Right forelimb (tissue), 1 donor: ENCODE results near the gene ZNF367.
A peak's percentile ranks its signal among the peaks of the same experiment; 100 is the strongest.
"Not testable (repeated sequence)": the region's sequence is repeated elsewhere in the genome, so short reads cannot be mapped to it uniquely, and the experiment has no call there.

Experiments
- DNase-seq: peaks from one replicate; pipeline ENCODE4 v3.0.0-alpha.2; 2018

Gene ZNF367

GRCh38 chr9:96360523-96360922 lies 57.6 kb downstream of the ZNF367 start:
- DNase-seq: not testable (repeated sequence)

GRCh38 chr9:96350866-96351265 lies 67.3 kb downstream of the ZNF367 start:
- no peak for DNase-seq

DNA sequence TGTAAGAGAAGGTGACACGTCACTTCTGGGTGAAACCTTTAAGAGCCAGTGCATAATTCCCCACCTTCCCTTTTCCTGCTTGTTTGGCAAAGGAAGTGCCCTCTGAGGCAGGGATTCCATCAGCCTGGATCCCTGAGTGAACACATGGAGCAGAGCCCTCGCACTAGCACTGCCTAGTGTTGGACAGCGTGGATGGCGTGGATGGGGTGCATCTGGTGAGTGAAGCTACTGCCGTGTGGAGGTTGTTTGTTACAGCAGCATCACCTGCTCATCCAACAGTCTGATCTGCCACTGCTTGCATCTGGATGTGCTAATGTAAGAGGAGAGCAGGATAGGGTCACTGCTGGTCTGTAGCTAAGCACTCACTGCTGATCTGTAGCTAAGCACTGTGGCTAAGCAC lies 69.9 kb downstream of the ZNF367 start:
- DNase-seq: no peak

DNA sequence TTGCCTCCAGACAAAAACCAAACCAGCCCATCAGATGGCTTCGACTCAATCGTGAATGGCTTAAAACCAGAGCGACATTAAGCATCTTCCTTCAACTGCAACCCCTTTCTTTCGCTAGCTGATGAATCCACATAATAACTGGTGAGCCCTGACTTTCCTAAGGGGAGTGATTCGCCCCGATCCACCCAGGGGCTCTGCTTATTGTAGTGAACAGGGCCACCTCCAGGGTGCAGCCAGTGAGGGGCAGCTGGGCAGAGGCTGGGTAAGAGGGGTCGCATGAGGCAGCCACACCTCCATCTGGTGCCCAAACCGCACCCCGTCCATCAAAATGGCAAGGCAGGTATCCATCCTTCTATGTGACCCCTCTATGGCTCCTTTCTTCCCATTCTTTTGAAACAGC lies 72.6 kb downstream of the ZNF367 start:
- no peak for DNase-seq

DNA sequence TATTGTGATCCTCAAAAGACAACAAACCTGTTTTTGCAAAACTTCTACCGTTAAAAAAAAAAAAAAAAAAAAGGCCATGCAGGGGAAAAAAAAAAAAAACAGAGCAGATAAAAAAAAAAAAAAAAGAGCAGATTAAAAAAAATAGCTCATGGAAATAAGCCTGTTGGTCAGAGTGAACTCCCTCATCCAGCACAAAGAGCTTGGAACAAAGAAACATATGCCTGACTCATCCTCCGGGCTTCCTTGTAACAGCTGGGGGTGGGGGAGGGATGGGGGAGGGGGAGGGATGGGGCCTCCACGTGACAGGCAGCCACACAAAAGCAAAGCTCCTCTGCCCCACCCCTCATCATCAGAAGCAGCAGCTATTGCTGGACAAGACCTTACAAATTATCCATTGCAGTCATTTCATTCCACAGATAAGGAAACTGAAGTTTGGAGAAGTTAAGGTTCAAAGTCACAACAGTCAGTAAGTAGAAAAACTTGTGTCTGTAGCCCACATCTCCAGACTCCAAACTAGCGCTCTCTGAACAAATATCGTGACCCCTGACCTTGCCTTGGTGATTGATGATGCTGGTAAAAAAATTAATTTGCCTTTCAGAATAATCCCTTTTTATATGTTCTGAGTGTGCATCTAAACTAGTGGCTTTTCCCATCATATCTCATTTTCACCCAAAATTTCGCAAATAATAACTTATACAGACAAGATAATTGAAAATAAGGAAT lies 73.6 kb downstream of the ZNF367 start:
- DNase-seq: peak; percentile 65

DNA sequence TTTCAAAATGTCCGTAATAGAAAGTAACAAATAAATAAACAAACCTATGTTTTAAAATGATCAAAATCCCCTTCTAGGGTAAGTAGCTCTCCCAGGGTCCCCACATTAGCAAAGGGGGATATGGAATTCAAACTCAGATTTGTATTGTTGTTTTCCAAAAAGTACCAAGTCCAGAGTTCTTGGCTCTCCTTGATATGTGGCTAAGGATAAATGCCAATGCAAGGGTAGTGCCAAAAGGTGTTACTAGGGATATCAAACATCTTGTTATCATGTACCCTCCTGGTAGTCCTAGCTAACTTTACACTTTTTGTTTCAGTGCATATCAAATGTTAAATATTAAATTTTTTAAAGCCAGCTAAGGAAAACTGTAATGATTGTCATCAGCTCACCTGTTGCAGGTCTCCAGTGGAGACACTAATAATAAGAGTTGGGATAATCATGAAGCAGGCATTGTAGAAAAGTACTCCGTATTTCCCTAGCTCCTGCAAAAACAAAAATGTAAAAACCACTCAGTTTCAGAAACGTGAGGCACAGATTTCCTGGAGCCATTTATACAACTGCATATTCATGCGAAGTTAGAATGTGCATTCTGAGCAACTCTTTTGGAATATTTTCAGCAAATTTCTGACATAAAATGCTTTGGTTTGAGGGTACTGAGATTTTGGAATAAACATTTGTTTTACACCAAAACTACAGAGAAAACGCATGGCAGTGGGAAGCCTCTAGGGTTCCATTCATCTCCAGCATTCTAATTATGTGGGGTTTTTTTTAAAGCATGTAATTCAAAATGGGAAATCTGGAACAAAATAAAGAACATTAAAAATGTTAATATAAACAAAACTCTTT lies 74.4 kb downstream of the ZNF367 start:
- DNase-seq: no peak

GRCh38 chr9:96342571-96343245 lies 75.5 kb downstream of the ZNF367 start:
- no peak for DNase-seq

DNA sequence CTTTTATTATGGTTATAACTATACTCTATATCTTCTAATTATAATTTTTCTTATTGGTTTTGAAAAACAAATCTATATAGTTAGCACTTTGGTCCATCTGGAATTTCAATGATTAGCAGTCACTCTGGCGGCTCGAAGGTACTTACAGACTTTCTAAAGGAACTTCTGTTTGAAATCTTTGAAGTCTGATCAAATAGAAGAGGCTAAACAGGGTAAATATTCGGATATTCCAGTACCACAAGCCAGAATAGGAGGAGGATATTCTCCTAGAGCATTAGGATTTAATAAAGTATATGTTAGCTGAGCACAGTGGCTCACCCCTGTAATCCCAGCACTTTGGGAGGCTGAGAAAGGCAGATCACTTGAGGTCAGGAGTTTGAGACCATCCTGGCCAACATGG lies 77.5 kb downstream of the ZNF367 start:
- DNase-seq: no peak

- DNase-seq: no peak
Measured at GRCh38 chr9:96338299-96338698, 79.9 kb downstream of the ZNF367 start.
